Activated CD8-positive, alpha-beta memory T cell treated with anti-CD3 and anti-CD28 coated beads, Interleukin-2, amount 50 U/mL, for 48 hours (primary cell): ENCODE data around the gene INHBC.

Source experiments
- DNase-seq: peaks from one replicate; pipeline ENCODE4 v3.0.0-alpha.2; 2020

INHBC gene

GRCh38 chr12:57454566-57455373 is 20.2 kb downstream of the INHBC start, which contains the start of gene INHBE:
Gene INHBE, plus strand, starts transcription at chr12:57455307. Its CDS starts 230 bp downstream, at chr12:57455537.
- DNase-seq: peak; percentile 69

GRCh38 chr12:57455374-57456144 is 21.0 kb downstream of the INHBC start:
- peak; percentile 67 for DNase-seq

GRCh38 chr12:57456145-57456700 is 21.6 kb downstream of the INHBC start:
- no peak for DNase-seq

GRCh38 chr12:57456737-57457490 is 22.3 kb downstream of the INHBC start:
- DNase-seq: no peak

GRCh38 chr12:57458665-57459054 is 24.1 kb downstream of the INHBC start:
- no peak for DNase-seq

GRCh38 chr12:57459055-57459749 is 24.6 kb downstream of the INHBC start:
- peak; percentile 96 for DNase-seq

GRCh38 chr12:57459750-57460467 is 25.3 kb downstream of the INHBC start, which contains the start of gene GLI1:
Gene GLI1, plus strand, starts transcription at chr12:57459785. Its CDS starts 3,907 bp downstream, at chr12:57463692.
- DNase-seq: no peak

GRCh38 chr12:57460468-57460784 is 25.8 kb downstream of the INHBC start:
- no peak for DNase-seq

- peak; percentile 61 for DNase-seq
These were observed 26.3 kb downstream of the INHBC start for GRCh38 chr12:57460841-57461275.

GRCh38 chr12:57461276-57461916 is 26.8 kb downstream of the INHBC start:
- peak; percentile 69 for DNase-seq

- DNase-seq: no peak
These were observed 27.3 kb downstream of the INHBC start for GRCh38 chr12:57461917-57462250.

- peak; percentile 94 for DNase-seq
These were observed 27.8 kb downstream of the INHBC start for GRCh38 chr12:57462251-57462911.

GRCh38 chr12:57462912-57463253 is 28.3 kb downstream of the INHBC start:
- DNase-seq: no peak

GRCh38 chr12:57464569-57464968 is 30.0 kb downstream of the INHBC start:
- DNase-seq: no peak

GRCh38 chr12:57465030-57465746 is 30.6 kb downstream of the INHBC start:
- no peak for DNase-seq

- DNase-seq: no peak
These were observed 31.3 kb downstream of the INHBC start for GRCh38 chr12:57465747-57466505.

GRCh38 chr12:57467212-57467874 is 32.8 kb downstream of the INHBC start:
- DNase-seq: no peak

- DNase-seq: no peak
These were observed 33.3 kb downstream of the INHBC start for GRCh38 chr12:57467915-57468314.
